ENCODE measurements around the gene PITPNB.

DNA sequence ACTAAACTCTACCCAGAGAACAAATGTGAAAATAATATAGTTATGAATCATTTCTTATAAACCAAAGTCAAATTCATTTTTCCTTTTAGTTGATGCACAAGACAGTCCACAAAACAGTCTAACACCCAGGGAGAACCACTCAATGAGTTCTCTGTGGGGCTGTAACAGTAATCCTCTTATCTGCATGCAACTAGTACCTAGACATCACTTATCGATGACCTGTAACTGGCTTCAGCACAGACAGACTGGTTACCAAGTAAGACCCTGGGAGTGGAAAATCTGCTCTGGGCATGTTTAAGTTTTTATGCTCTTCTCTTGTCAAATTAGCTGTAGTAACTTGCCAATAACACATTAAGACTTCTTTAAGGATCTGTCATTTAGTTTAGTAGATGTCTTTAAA is 46.6 kb downstream of the PITPNB start:
- TF ChIP-seq MYC (CRISPR knock-in tag; IDR thresholded peaks at IDR 0.05; ENCODE audit: borderline replicate concordance) (no peak), KLF16 (CRISPR knock-in tag; IDR thresholded peaks at IDR 0.05) (no peak), HDAC2 (CRISPR knock-in tag; IDR thresholded peaks at IDR 0.05) (no peak), CAMTA2 (CRISPR knock-in tag; IDR thresholded peaks at IDR 0.05; ENCODE audit: borderline replicate concordance) (no peak), RFXANK (CRISPR knock-in tag; IDR thresholded peaks at IDR 0.05) (no peak), ZNF772 (CRISPR knock-in tag; IDR thresholded peaks at IDR 0.05) (no peak), SP5 (CRISPR knock-in tag; IDR thresholded peaks at IDR 0.05; ENCODE audit: borderline replicate concordance, low read depth) (no peak)
- TF ChIP-seq, protein P1, sequence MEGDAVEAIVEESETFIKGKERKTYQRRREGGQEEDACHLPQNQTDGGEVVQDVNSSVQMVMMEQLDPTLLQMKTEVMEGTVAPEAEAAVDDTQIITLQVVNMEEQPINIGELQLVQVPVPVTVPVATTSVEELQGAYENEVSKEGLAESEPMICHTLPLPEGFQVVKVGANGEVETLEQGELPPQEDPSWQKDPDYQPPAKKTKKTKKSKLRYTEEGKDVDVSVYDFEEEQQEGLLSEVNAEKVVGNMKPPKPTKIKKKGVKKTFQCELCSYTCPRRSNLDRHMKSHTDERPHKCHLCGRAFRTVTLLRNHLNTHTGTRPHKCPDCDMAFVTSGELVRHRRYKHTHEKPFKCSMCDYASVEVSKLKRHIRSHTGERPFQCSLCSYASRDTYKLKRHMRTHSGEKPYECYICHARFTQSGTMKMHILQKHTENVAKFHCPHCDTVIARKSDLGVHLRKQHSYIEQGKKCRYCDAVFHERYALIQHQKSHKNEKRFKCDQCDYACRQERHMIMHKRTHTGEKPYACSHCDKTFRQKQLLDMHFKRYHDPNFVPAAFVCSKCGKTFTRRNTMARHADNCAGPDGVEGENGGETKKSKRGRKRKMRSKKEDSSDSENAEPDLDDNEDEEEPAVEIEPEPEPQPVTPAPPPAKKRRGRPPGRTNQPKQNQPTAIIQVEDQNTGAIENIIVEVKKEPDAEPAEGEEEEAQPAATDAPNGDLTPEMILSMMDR (CRISPR knock-in tag; IDR thresholded peaks at IDR 0.05) = no peak
